Measurements from ENCODE around the gene CLSTN2.

The CLSTN2 gene

GRCh38 chr3:140298043-140298442 is 363.1 kb downstream of the CLSTN2 start:
- no peak for DNase-seq (ENCODE audit: extremely low read depth, low read depth)
- TF ChIP-seq CTCF (IDR thresholded peaks at IDR 0.05; ENCODE audit: low read depth, low read length, missing control alignments) = no peak
- H3K4me3 ChIP-seq (replicated peaks; ENCODE audit: low read depth, low read length) = no peak overlapping the region

- no peak for DNase-seq (ENCODE audit: extremely low read depth, low read depth)
- no peak for TF ChIP-seq CTCF (IDR thresholded peaks at IDR 0.05; ENCODE audit: low read depth, low read length, missing control alignments)
- no peak overlapping the region for H3K4me3 ChIP-seq (replicated peaks; ENCODE audit: low read depth, low read length)
Observed at GRCh38 chr3:140298569-140299070, 363.6 kb downstream of the CLSTN2 start.

GRCh38 chr3:140303875-140304274 is 368.9 kb downstream of the CLSTN2 start:
- no peak for DNase-seq (ENCODE audit: extremely low read depth, low read depth)
- H3K4me3 ChIP-seq (replicated peaks; ENCODE audit: low read depth, low read length) = no peak overlapping the region
- TF ChIP-seq CTCF (IDR thresholded peaks at IDR 0.05; ENCODE audit: low read depth, low read length, missing control alignments) = no peak

GRCh38 chr3:140308535-140308934 is 373.6 kb downstream of the CLSTN2 start:
- H3K4me3 ChIP-seq (replicated peaks; ENCODE audit: low read depth, low read length) = no peak overlapping the region
- DNase-seq (ENCODE audit: extremely low read depth, low read depth) = no peak
- no peak for TF ChIP-seq CTCF (IDR thresholded peaks at IDR 0.05; ENCODE audit: low read depth, low read length, missing control alignments)

- TF ChIP-seq CTCF (IDR thresholded peaks at IDR 0.05; ENCODE audit: low read depth, low read length, missing control alignments) = no peak
- no peak for DNase-seq (ENCODE audit: extremely low read depth, low read depth)
- H3K4me3 ChIP-seq (replicated peaks; ENCODE audit: low read depth, low read length) = no peak overlapping the region
Observed at GRCh38 chr3:140311428-140311827, 376.4 kb downstream of the CLSTN2 start.

GRCh38 chr3:140315955-140316354 is 381.0 kb downstream of the CLSTN2 start:
- TF ChIP-seq CTCF (IDR thresholded peaks at IDR 0.05; ENCODE audit: low read depth, low read length, missing control alignments) = no peak
- DNase-seq (ENCODE audit: extremely low read depth, low read depth) = no peak

GRCh38 chr3:140316466-140316865 is 381.5 kb downstream of the CLSTN2 start:
- no peak for TF ChIP-seq CTCF (IDR thresholded peaks at IDR 0.05; ENCODE audit: low read depth, low read length, missing control alignments)
- DNase-seq (ENCODE audit: extremely low read depth, low read depth) = no peak
- no peak overlapping the region for H3K4me3 ChIP-seq (replicated peaks; ENCODE audit: low read depth, low read length)

More at GRCh38 chr3:140315955-140316354, 381.0 kb downstream of the CLSTN2 start:
- H3K4me3 ChIP-seq (replicated peaks; ENCODE audit: low read depth, low read length) = no peak overlapping the region

All from HFF-Myc (cell line).